Stimulated activated CD8-positive, alpha-beta memory T cell treated with anti-CD3 and anti-CD28 coated beads, Interleukin-12 subunit alpha, Interleukin-12 subunit beta, amount 100 ng/mL, for 24 hours (primary cell): ENCODE measurements around the gene CYB5B.

Experiments used
- DNase-seq: peaks from one replicate; pipeline ENCODE4 v3.0.0-alpha.2; 2020; ENCODE audit errors: extremely low read depth

CYB5B gene

DNA sequence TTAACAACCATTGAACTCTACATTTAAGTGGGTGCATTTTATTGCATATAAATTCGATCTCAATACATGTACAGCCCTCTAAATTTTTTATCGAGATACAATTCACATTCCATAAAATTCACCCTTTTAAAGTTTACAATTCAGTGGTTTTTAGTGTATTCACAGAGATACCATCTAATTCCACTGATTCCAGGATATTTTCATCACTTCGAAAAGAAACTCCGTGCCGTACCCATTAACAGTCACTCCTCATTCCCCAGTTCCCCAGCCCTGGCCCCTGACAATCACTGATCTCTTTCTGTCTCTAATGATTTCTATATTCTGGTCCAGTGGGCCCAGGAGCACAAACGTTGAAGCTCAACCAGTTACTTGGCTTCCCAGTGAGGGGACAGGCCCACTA is 61.4 kb downstream of the CYB5B start:
- no peak for DNase-seq

DNA sequence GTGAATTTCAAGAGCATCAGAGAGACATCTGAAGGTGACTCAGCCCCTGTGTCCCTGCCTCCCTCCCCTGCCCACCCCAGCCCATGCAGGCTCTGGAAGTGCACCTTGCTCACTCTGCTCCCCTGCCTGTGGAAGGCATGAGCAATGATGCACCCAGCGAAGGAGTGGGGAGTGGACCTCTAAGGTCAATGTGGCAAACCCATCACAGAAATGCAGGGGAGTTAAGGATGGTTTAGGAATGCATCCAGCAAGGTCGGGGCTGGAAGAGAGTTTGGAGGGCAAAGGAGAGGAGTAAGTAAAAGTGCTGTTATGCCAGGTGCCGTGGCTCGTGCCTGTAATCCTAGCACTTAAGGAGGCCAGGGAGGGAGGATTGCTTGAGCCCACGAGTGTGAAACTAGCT is 61.9 kb downstream of the CYB5B start:
- DNase-seq = no peak

DNA sequence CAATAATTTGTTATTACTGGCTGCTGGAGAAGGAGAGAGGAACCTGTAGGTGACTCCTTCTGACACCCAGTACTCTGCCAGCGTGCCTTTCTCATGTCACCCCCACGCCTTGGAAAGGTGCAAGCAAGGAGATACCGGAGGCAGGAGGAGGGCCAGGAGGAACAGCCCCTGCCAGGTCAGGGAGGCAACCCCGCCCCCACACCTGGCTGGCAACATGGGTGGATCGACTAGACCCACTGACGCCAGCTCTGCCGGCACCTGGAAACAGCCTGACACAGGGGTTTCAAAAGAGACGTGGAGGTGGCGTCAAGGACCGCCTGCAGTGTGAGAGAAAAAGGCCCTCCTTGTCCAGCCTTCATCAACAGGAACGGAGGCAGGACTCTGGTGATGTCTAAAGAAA is 62.3 kb downstream of the CYB5B start:
- DNase-seq = no peak

DNA sequence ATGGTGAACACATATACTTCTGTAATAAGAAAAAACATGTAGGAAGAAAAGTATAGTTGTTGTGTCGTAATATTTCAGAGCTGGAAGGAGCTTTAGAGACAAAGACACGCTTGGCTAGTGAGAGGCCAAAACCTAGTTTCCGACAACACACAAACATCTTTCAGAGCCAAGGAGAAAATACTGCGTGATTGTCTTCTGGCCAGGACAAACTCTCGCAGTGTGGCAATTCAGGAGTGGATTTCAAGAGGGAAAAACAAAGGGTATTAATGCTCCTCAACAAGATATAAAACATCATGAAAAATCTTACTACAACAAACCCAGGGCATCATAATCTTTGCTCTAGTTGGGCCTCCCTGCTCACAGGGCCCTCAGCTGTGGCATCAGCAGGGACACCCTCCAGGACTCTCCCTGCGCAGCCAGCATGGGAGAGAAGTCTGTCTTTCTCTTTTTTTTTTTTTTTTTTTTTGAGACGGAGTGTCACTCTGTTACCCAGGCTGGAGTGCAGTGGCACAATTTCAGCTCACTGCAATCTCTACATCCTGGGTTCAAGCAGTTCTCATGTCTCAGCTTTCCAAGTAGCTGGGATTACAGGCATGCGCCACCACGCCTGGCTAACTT is 66.4 kb downstream of the CYB5B start:
- no peak for DNase-seq

DNA sequence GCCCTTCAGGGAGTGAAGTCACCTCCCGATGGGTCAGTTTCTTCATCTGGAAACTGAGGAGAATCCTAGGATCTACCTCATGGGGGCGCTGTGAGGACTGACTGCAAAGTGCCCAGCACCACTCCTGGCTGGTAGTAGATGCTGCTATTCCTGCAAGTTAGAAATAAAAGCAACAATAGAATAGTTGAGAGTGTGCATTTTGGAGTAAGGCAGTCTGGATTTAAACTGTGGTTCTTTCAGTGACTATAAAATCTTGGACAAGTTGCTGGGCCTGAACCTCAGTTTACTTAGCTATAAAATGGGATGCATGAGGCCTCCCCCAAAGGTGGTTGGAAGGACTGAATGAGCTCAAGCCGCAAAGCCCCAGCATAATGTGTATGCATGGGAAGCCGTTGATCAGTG is 70.6 kb downstream of the CYB5B start:
- DNase-seq = no peak

DNA sequence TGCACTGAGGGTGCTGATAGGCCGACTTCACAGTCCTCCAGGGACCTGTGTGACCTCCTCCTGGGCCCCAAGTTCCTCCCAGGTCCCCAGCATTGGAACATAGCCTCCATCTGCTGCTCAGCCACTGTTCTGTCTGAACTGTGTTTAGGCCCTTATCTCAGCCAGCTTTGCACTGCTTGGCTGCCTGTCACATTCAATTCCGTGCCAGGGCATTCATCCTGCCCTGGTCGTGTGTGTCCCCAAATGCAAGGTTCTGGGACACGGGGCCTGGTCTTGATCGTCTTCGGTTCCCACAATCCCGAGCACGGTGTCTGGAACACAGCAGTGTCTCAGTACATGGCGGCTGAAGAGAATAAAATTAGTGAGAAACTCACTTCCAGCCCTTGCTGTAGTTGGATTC is 71.4 kb downstream of the CYB5B start:
- no peak for DNase-seq

DNA sequence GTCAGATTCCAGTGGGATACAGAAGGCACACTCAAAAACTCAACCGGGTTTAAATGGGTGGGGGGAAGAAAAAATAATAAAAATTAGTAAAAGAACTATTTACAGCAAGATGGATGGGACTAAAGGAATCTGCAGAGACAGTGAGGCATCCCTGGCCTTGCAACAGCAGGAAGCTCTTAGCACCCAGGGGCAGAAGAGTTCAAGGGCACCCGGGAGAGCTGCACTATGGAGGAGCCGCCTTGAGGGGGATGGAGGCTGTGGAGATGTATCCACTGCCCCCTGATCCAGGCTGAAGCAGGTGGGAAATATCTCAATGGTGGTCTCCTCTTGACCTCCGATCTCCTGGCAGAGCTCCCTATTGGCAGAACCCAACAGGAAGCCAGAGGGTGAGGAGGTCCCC is 72.0 kb downstream of the CYB5B start:
- no peak for DNase-seq

DNA sequence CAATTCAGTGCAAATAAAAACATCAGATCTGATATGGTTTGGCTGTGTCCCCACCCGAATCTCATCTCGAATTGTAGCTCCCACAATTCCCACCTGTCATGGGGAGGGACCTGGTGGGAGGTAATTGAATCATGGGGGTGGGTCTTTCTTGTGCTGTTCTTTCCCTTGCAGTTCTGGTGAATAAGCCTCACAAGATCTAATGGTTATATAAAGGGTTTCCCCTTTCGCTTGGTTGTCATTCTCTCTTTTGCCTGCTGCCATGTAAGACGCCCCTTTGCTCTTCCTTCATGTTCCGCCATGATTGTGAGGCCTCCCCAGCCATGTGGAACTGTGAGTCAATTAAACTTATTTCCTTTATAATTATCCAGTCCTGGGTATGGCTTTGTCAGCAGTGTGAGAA is 72.5 kb downstream of the CYB5B start:
- no peak for DNase-seq

DNA sequence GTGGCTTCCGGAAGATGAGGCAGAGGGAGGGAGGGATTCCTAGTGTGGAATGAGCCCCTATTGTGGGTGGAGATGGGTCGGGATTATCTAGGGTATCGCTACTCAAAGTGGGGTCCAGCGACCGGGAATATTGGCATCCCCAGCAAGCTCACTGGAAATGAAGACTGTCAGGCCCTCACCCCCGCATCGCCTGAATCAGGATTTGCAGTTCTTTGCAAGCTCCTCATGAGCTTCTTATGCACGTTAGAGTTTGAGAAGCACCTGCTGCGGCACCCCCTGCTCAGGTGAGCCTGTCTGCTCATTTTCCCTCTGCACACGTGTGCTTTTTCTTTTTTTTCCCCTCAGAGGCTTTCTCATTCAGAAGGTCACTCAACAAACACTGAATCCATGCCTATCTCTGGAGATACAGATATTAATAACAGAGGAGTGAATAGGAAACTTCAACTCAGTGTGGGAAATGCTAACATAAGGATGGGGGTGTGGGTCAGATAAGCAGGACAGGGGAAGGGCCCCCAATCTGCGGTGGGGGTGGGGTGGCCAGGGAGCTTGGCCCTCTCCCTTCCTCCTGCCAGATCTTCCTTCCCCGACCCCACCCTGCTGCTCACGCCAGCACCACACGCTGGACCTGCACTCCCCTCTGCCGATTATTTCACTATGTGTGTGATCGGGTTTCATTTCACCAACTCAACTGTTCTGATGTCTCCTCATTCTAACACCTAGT is 73.6 kb downstream of the CYB5B start:
- no peak for DNase-seq

DNA sequence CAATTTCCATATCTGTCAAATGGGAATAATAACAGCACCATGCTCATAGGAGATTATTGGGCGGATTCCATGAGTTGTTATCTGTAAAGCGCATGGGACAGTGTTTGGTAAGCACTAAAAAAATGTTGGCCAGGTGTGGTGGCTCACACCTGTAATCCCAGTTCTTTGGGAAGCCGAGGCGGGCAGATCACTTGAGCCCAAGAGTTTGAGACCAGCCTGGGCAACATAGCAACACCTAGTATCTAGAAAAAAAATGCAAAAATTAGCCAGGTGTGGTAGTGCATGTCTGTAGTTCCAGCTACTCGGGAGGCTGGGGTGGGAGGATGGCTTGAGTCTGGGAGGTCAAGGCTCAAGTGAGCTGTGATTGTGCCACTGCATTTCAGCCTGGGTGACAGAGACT is 74.5 kb downstream of the CYB5B start:
- no peak for DNase-seq

DNA sequence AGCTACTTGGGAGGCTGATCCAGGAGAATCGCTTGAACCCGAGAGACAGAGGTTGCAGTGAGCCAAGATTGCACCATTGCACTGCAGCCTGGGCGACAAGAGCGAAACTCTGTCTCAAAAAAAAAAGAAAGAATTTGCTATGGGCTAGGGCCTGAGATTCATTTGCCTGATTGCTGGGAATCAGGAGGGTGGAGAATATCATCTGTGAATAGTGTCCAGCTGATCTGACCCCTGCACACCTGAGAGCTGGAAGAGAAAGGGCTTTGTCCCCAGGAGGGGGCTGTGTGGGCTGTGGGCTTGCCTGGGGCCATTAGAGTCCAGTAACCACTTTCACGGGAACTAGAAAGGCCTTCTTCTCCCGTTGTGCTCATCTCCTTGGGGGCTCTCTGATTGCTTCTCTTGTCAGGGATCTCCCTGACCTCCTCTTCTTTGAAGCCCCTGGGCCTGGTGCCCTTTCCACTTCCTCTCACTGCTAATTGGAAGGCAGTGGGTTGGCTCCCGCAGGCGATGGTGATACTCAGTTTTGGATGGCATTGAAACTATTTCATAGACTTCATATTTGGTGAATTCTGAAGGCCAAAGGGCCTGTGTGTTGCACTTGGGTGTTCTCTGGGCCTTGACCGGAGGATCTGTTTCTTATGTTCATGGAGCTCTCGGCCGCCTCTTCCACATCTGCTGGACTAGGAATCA is 75.3 kb downstream of the CYB5B start:
- DNase-seq = no peak

DNA sequence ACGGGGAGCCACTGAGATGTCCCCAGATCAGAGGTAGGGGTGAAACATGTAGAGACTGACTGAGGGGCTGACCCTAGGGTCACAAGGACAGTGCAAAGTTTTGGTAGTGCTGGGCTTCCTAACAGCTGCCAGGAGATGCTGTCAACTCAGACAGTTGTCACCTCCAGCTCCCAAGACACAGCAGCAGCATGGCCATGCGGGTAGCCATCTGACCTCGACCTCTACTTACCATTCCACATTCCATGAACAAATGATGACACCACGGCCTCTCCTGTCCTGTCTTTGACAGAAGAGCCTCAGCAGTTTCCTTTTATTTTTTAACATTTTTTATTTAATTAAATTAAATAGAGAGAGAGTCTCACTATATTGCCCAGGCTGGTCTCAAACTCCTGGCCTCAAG is 76.1 kb downstream of the CYB5B start:
- no peak for DNase-seq

DNA sequence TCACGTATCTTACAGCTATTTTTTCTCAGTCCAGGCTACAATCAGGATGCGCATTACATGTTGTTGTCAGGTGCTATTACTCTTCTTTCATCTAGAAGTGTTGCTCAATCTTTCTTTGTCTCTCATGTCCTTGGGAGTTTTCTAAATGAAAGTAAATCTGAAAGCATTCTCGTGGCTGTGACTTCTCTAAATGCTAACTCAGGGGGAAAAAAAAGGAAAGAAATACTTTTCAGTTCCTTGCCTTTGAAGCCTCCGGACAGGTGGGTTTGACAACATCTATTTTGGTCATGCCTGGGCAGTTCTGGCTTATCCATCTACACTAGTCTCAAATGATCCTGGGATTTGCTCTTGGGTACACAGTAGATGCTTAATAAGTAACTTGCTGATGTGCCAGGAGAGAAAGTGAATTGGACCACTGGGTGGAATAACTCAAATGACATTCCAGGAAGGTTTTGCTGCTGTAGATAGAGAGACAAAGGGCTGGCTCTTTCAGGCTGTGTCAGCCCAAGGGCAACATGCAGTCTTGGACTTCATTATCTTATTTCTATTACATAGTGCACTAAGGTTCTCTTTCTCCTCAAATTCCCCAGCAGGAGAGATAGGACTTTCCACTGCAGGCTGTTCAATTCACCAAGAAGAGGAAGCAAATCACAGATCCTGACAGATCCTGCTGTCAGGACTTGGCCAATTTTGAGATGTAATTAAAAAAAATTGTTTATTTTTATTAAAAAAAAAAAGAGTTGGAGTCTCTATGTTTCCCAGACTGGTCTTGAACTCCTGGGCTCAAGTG is 77.7 kb downstream of the CYB5B start:
- no peak for DNase-seq

DNA sequence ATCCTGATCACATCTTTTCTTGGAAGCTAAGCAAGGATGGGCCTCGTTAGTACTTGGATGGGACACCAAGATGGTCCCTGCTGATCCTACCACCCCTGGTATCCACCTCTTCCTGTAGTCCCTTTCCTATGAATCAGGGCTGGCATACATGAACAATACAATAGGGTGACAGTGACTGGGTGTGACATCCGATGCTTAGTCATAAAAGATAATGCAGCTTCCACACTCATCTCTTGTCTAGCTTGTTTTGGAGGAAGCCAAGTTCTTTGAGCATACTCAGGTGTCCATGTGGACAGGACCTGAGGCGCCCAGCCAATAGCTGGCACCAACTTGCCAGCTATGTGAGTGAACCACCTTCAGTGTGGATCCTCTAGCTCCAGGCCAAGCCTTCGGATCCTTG is 78.8 kb downstream of the CYB5B start:
- DNase-seq = no peak

DNA sequence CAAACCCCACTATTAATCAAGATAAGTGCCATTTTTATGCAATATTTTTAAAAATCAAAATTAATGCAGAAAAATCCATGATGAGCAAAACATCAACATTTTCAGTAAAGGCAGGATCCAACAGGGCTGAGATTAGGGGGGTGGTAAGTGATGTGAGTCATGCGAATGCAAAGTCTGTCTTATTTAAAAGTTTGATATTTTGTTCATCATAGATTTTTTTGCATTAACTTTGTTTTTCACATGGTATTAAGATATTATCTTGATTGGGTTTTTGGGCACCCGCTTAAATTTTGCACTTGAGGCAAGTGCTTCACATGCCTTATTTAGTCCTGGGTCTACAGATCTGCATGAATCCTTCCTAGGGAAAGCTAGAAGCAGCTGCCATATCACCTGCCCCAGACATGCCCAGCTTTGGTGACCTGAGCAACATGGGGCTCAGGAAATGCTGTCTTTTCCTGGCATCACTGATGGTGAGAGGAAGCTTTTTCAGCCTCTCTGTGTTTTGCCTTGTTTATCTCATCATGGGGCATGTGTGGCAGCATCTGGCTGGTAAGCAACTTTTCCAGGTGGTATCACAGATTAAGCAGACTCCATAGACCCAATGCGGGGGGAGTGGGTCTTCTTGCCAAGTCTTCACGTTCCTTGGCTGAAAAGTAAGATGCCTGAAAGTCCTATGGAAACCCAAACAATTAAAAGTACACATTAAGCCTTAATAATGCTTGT is 83.8 kb downstream of the CYB5B start:
- no peak for DNase-seq

DNA sequence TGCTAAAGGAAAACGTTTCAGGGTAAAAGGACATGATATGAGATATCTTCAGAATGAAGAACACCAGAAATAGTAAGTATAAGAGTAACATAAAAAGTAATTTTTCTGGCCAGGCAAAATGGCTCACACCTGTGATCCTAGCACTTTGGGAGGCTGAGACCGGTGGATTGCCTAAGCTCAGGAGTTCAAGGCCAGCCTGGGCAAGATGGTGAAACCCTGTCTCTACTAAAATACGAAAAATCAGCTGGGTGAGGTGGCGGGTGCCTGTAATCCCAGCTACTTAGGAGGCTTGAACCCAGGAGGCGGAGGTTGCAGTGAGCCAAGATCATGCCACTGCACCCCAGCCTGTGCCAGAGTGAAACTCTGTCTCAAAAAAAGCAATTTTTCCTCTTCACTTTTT is 84.7 kb downstream of the CYB5B start:
- no peak for DNase-seq

DNA sequence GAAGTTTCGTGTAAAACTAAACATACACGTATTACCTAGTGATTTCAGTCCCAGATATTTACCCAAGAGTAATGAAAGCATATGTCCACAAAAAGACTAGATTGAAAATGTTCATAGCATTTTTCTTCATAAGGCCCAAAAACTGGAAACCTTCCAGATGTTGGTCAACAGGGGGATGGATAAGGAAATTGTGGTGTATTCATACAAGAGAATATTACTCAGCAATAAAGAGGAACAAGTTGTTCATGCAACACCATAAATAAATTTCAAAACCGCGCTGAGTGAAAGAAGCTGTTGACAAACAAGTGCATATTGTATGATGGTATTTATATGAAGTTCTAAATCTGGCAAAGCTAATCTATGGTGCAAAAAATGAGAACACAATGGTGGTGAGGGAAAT is 87.2 kb downstream of the CYB5B start:
- DNase-seq = no peak

DNA sequence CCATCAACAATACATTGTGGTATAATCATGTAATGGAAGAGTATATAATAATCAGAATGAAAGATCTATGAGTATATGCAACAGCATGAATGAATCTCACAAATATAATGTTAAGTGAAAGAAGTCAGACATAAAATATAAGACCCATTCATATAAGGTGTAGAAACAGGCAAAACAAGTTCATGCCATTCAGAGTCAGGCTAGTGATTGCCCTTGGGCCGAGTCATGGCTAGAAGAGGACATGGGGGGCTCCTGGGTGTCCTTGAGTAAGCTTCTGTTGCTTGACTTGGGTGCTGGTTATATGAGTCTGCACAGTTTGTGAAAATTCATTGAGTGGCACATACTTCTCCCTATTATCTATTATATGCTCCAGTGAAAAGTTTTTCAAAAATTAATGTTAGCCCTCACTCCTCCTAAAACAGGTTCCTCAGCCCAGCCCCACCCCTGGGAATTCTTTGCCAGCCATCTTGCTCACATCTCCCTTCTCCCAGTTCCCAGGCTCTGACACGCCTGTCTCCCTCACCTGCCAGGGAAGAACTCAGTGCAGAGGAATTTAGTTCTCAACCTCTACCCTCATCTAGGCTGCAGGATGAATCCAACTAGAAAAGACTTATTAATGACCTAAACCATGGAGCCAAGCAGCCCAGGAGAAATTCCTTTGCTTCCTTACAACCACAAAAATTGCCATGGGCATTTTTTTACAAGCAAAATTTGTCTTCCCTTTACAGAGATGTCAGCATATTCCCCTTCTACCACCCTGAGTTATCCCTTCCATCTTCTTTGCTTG is 89.0 kb downstream of the CYB5B start:
- DNase-seq = no peak

DNA sequence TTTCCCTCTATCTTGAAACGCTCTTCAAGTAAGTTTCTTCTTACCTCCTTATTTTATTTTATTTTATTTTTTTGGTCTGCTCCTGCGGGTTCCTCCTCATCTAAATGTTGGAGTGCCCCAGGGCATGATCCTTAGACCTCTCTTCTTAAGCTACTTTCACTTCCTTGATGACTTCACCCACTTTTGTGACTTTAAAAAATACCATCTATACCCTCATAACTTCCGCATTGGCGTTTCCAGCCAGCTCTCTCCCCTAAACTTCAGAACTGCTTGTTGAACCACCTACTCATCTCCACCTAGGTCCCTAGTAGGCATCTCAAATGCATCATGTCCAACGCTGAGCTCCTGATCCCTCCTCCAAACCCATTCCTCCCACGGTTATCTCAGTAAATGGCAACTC is 89.9 kb downstream of the CYB5B start:
- no peak for DNase-seq
